HEK293 (cell line): ENCODE data around the gene ZNF775.

Experiments
- CTCF ChIA-PET: fragments of 350-600 bp; formaldehyde crosslinking; extraction: SDS; loops from one replicate; lab custom pipeline; 2021; ENCODE audit warnings: antibody characterized with exemption; lab: Yijun Ruan, JAX
- POLR2A ChIA-PET: fragments of 300-600 bp; formaldehyde crosslinking; extraction: SDS; loops from one replicate; lab custom pipeline; 2020; ENCODE audit warnings: antibody characterized with exemption, inconsistent platforms; lab: Yijun Ruan, JAX
- H3K27ac ChIP-seq: fragments of 200-500 bp; sonication (Bioruptor generic); 2 replicates; pipeline ENCODE4 v1.5.1; 2014; ENCODE audit warnings: low read depth, low read length, control low read depth, inconsistent platforms; ENCODE audit errors: extremely low read depth
- H3K36me3 ChIP-seq, 2 experiments: fragments of 200-500 bp in 1 of 2; sonication (Bioruptor generic) in 1 of 2; 1 replicate in 1 of 2; 2 replicates in 1 of 2; pipeline ENCODE4 v1.5.1; 2014 to 2017; ENCODE audit warnings: inconsistent platforms in 2 of 2, low read length in 2 of 2; ENCODE audit not compliant: control insufficient read depth in 2 of 2, insufficient read depth in 1 of 2
- H3K4me1 ChIP-seq: fragments of 200-500 bp; sonication (Bioruptor generic); 2 replicates; pipeline ENCODE4 v1.5.1; 2014; ENCODE audit warnings: mild to moderate bottlenecking, low read length, inconsistent platforms; ENCODE audit not compliant: control insufficient read depth, insufficient read depth
- H3K4me3 ChIP-seq: 2 replicates; pipeline ENCODE4 v1.5.1; 2011; ENCODE audit warnings: low read depth, mild to moderate bottlenecking, control low read depth, low read length, moderate library complexity
- H3K9me3 ChIP-seq: fragments of 200-500 bp; sonication (Bioruptor generic); 2 replicates; pipeline ENCODE4 v1.5.1; 2014; ENCODE audit warnings: low read depth, low read length, inconsistent platforms; ENCODE audit not compliant: control insufficient read depth, insufficient read depth
- BCL11B ChIP-seq: fragments of 450-650 bp; formaldehyde crosslinking; IDR thresholded peaks from 2 replicates; pipeline ENCODE4 v1.5.1; 2016; ENCODE audit warnings: low read depth, missing biosample characterization, missing genetic modification characterization
- GLI4 ChIP-seq: fragments of 450-650 bp; formaldehyde crosslinking; IDR thresholded peaks from 2 replicates; pipeline ENCODE4 v1.5.1; 2016; ENCODE audit warnings: missing biosample characterization, missing genetic modification characterization
- GLIS2 ChIP-seq: fragments of 450-650 bp; formaldehyde crosslinking; IDR thresholded peaks from 2 replicates; pipeline ENCODE4 v1.5.1; 2016; ENCODE audit warnings: missing biosample characterization, missing genetic modification characterization
- HIC1 ChIP-seq: fragments of 450-650 bp; formaldehyde crosslinking; IDR thresholded peaks from 2 replicates; pipeline ENCODE4 v1.5.1; 2016; ENCODE audit warnings: missing biosample characterization, missing genetic modification characterization
- KLF1 ChIP-seq: fragments of 450-650 bp; formaldehyde crosslinking; IDR thresholded peaks from 2 replicates; pipeline ENCODE4 v1.5.1; 2016; ENCODE audit warnings: missing biosample characterization, missing genetic modification characterization
- KLF10 ChIP-seq: fragments of 450-650 bp; IDR thresholded peaks from 2 replicates; pipeline ENCODE4 v1.5.1; 2018; ENCODE audit warnings: missing biosample characterization, mild to moderate bottlenecking, missing genetic modification characterization
- OSR2 ChIP-seq: fragments of 450-650 bp; formaldehyde crosslinking; IDR thresholded peaks from 2 replicates; pipeline ENCODE4 v1.5.1; 2016; ENCODE audit warnings: missing biosample characterization, missing genetic modification characterization
- PRDM1 ChIP-seq: fragments of 450-650 bp; formaldehyde crosslinking; IDR thresholded peaks from 2 replicates; pipeline ENCODE4; 2016; ENCODE audit warnings: missing biosample characterization, missing genetic modification characterization
- SCRT2 ChIP-seq: fragments of 450-650 bp; formaldehyde crosslinking; IDR thresholded peaks from 2 replicates; pipeline ENCODE4 v1.5.1; 2016; ENCODE audit warnings: missing biosample characterization, missing genetic modification characterization
- ZBTB20 ChIP-seq: fragments of 450-650 bp; formaldehyde crosslinking; IDR thresholded peaks from 2 replicates; pipeline ENCODE4 v1.5.1; 2016; ENCODE audit warnings: missing biosample characterization, missing genetic modification characterization
- ZBTB48 ChIP-seq: fragments of 450-650 bp; formaldehyde crosslinking; IDR thresholded peaks from 2 replicates; pipeline ENCODE4 v1.5.1; 2016; ENCODE audit warnings: missing biosample characterization, missing genetic modification characterization
- ZBTB7A ChIP-seq: fragments of 450-650 bp; formaldehyde crosslinking; IDR thresholded peaks from 2 replicates; pipeline ENCODE4 v1.5.1; 2016; ENCODE audit warnings: low read depth, missing biosample characterization, missing genetic modification characterization
- ZFP69B ChIP-seq: fragments of 450-650 bp; formaldehyde crosslinking; IDR thresholded peaks from 2 replicates; pipeline ENCODE4 v1.5.1; 2016; ENCODE audit warnings: missing biosample characterization, missing genetic modification characterization
- ZIC2 ChIP-seq: fragments of 450-650 bp; formaldehyde crosslinking; IDR thresholded peaks from 2 replicates; pipeline ENCODE4 v1.5.1; 2016; ENCODE audit warnings: missing biosample characterization, missing genetic modification characterization
- ZNF335 ChIP-seq: fragments of 450-650 bp; formaldehyde crosslinking; conservative IDR thresholded peaks from 2 replicates; pipeline ENCODE4 v1.5.1; 2016; ENCODE audit warnings: missing biosample characterization, missing genetic modification characterization
- ZNF341 ChIP-seq: fragments of 450-650 bp; formaldehyde crosslinking; IDR thresholded peaks from 2 replicates; pipeline ENCODE4; 2016; ENCODE audit warnings: low read depth, missing biosample characterization, missing genetic modification characterization
- ZNF423 ChIP-seq: fragments of 450-650 bp; formaldehyde crosslinking; IDR thresholded peaks from 2 replicates; pipeline ENCODE4 v1.5.1; 2016; ENCODE audit warnings: missing biosample characterization, missing genetic modification characterization
- ZNF433 ChIP-seq: fragments of 450-650 bp; formaldehyde crosslinking; IDR thresholded peaks from 2 replicates; pipeline ENCODE4 v1.5.1; 2016; ENCODE audit warnings: missing biosample characterization, missing genetic modification characterization, low read depth
- ZNF48 ChIP-seq: fragments of 450-650 bp; formaldehyde crosslinking; IDR thresholded peaks from 2 replicates; pipeline ENCODE4 v1.5.1; 2016; ENCODE audit warnings: missing biosample characterization, missing genetic modification characterization
- ZNF501 ChIP-seq: fragments of 450-650 bp; formaldehyde crosslinking; IDR thresholded peaks from 2 replicates; pipeline ENCODE4 v1.5.1; 2016; ENCODE audit warnings: missing biosample characterization, missing genetic modification characterization
- ZNF521 ChIP-seq: fragments of 450-650 bp; formaldehyde crosslinking; IDR thresholded peaks from 2 replicates; pipeline ENCODE4 v1.5.1; 2017; ENCODE audit warnings: missing biosample characterization, mild to moderate bottlenecking, missing genetic modification characterization
- ZNF610 ChIP-seq: fragments of 450-650 bp; formaldehyde crosslinking; IDR thresholded peaks from 2 replicates; pipeline ENCODE4 v1.5.1; 2016; ENCODE audit warnings: missing biosample characterization, missing genetic modification characterization, borderline replicate concordance
- ZNF624 ChIP-seq: fragments of 450-650 bp; formaldehyde crosslinking; IDR thresholded peaks from 2 replicates; pipeline ENCODE4 v1.5.1; 2017; ENCODE audit warnings: missing biosample characterization, missing genetic modification characterization
- ZNF654 ChIP-seq: fragments of 450-650 bp; formaldehyde crosslinking; IDR thresholded peaks from 2 replicates; pipeline ENCODE4 v1.5.1; 2016; ENCODE audit warnings: low read depth, missing biosample characterization, missing genetic modification characterization
- ZNF660 ChIP-seq: fragments of 450-650 bp; IDR thresholded peaks from 2 replicates; pipeline ENCODE4 v1.5.1; 2018; ENCODE audit warnings: missing biosample characterization, mild to moderate bottlenecking, missing genetic modification characterization
- ZNF785 ChIP-seq: fragments of 450-650 bp; formaldehyde crosslinking; IDR thresholded peaks from 2 replicates; pipeline ENCODE4 v1.5.1; 2016; ENCODE audit warnings: missing biosample characterization, missing genetic modification characterization
- ZSCAN23 ChIP-seq: fragments of 450-650 bp; formaldehyde crosslinking; IDR thresholded peaks from 2 replicates; pipeline ENCODE4 v1.5.1; 2016; ENCODE audit warnings: missing biosample characterization, missing genetic modification characterization
- ZXDB ChIP-seq: fragments of 450-650 bp; formaldehyde crosslinking; IDR thresholded peaks from 2 replicates; pipeline ENCODE4 v1.5.1; 2016; ENCODE audit warnings: missing biosample characterization, missing genetic modification characterization
- TF ChIP-seq, protein P1 (sequence below): fragments of 450-650 bp; formaldehyde crosslinking; IDR thresholded peaks from 2 replicates; pipeline ENCODE4 v1.5.1; 2017; ENCODE audit warnings: missing biosample characterization, missing genetic modification characterization
- TF ChIP-seq, protein P2 (sequence below): fragments of 450-650 bp; formaldehyde crosslinking; IDR thresholded peaks from 2 replicates; pipeline ENCODE4 v1.5.1; 2016; ENCODE audit warnings: missing biosample characterization, missing genetic modification characterization
- TF ChIP-seq, protein P3 (sequence below): fragments of 450-650 bp; formaldehyde crosslinking; IDR thresholded peaks from 2 replicates; pipeline ENCODE4 v1.5.1; 2016; ENCODE audit warnings: missing biosample characterization, missing genetic modification characterization

Gene ZNF775

GRCh38 chr7:150378853-150379440 is at the start of gene ZNF775:
ZNF775 (plus strand) TSS chr7:150379330; CDS start chr7:150388471, 9,141 bp downstream.
- CTCF ChIA-PET: no interaction called here
- Histone ChIP-seq H3K27ac (peak within 1 kb of the TSS; percentile 62; the same call in 1 of the 2 replicates), H3K4me1 (peaks cover 3% of the 10 kb centered on the region; the same call in 1 of the 2 replicates)
- TF ChIP-seq ZNF433 (tag by site-specific recombination): no peak
- TF ChIP-seq ZNF654 (tag by site-specific recombination): no peak
- TF ChIP-seq OSR2: no peak
- 0 out of 2 replicates have a peak, but pooled peaks have one; percentile 51 for TF ChIP-seq ZNF610 (tag by site-specific recombination)
- TF ChIP-seq KLF10 (tag by site-specific recombination): peak; percentile 61; the same call in 1 of the 2 replicates
- TF ChIP-seq ZNF501 (tag by site-specific recombination): 0 out of 2 replicates have a peak, but pooled peaks have one; percentile 26
- no peak for TF ChIP-seq ZNF521 (tag by site-specific recombination)
- TF ChIP-seq SCRT2 (tag by site-specific recombination): no peak
- TF ChIP-seq ZFP69B (tag by site-specific recombination): peak; percentile 29; the same call in 1 of the 2 replicates
- peak; percentile 64; the same call in 1 of the 2 replicates for TF ChIP-seq ZBTB7A
- TF ChIP-seq HIC1: peak; percentile 99
- TF ChIP-seq, protein P1, sequence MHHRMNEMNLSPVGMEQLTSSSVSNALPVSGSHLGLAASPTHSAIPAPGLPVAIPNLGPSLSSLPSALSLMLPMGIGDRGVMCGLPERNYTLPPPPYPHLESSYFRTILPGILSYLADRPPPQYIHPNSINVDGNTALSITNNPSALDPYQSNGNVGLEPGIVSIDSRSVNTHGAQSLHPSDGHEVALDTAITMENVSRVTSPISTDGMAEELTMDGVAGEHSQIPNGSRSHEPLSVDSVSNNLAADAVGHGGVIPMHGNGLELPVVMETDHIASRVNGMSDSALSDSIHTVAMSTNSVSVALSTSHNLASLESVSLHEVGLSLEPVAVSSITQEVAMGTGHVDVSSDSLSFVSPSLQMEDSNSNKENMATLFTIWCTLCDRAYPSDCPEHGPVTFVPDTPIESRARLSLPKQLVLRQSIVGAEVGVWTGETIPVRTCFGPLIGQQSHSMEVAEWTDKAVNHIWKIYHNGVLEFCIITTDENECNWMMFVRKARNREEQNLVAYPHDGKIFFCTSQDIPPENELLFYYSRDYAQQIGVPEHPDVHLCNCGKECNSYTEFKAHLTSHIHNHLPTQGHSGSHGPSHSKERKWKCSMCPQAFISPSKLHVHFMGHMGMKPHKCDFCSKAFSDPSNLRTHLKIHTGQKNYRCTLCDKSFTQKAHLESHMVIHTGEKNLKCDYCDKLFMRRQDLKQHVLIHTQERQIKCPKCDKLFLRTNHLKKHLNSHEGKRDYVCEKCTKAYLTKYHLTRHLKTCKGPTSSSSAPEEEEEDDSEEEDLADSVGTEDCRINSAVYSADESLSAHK (tag by site-specific recombination): peak; percentile 20; the same call in 1 of the 2 replicates
- TF ChIP-seq, protein P2, sequence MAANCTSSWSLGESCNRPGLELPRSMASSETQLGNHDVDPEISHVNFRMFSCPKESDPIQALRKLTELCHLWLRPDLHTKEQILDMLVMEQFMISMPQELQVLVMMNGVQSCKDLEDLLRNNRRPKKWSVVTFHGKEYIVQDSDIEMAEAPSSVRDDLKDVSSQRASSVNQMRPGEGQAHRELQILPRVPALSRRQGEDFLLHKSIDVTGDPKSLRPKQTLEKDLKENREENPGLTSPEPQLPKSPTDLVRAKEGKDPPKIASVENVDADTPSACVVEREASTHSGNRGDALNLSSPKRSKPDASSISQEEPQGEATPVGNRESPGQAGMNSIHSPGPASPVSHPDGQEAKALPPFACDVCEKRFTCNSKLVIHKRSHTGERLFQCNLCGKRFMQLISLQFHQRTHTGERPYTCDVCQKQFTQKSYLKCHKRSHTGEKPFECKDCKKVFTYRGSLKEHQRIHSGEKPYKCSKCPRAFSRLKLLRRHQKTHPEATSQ: no peak
- TF ChIP-seq, protein P3, sequence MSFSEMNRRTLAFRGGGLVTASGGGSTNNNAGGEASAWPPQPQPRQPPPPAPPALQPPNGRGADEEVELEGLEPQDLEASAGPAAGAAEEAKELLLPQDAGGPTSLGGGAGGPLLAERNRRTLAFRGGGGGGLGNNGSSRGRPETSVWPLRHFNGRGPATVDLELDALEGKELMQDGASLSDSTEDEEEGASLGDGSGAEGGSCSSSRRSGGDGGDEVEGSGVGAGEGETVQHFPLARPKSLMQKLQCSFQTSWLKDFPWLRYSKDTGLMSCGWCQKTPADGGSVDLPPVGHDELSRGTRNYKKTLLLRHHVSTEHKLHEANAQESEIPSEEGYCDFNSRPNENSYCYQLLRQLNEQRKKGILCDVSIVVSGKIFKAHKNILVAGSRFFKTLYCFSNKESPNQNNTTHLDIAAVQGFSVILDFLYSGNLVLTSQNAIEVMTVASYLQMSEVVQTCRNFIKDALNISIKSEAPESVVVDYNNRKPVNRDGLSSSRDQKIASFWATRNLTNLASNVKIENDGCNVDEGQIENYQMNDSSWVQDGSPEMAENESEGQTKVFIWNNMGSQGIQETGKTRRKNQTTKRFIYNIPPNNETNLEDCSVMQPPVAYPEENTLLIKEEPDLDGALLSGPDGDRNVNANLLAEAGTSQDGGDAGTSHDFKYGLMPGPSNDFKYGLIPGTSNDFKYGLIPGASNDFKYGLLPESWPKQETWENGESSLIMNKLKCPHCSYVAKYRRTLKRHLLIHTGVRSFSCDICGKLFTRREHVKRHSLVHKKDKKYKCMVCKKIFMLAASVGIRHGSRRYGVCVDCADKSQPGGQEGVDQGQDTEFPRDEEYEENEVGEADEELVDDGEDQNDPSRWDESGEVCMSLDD (tag by site-specific recombination): peak; percentile 55
- peak; percentile 14; the same call in 1 of the 2 replicates for TF ChIP-seq KLF1 (tag by site-specific recombination)
- TF ChIP-seq ZXDB: peak; percentile 81
- TF ChIP-seq GLI4 (tag by site-specific recombination): 0 out of 2 replicates have a peak, but pooled peaks have one; percentile 36
- peak; percentile 59; the same call in 1 of the 2 replicates for TF ChIP-seq ZNF423 (tag by site-specific recombination)
- peak; percentile 84 for TF ChIP-seq ZNF341 (tag by site-specific recombination)
- peak; percentile 95 for TF ChIP-seq GLIS2 (tag by site-specific recombination)
- peak; percentile 78 for TF ChIP-seq ZNF335 (tag by site-specific recombination)
- no peak; the same call in 1 of the 2 replicates for TF ChIP-seq ZBTB48 (tag by site-specific recombination)
- TF ChIP-seq ZNF48 (tag by site-specific recombination): no peak
- TF ChIP-seq ZBTB20 (tag by site-specific recombination): peak; percentile 84
- 0 out of 2 replicates have a peak, but pooled peaks have one; percentile 7 for TF ChIP-seq BCL11B (tag by site-specific recombination)
- no peak for TF ChIP-seq ZNF785 (tag by site-specific recombination)
- no peak for TF ChIP-seq ZNF624 (tag by site-specific recombination)
- no peak for TF ChIP-seq PRDM1
- TF ChIP-seq ZSCAN23 (tag by site-specific recombination): no peak
- TF ChIP-seq ZNF660: peak; percentile 42; the same call in 1 of the 2 replicates
- peak; percentile 85 for TF ChIP-seq ZIC2 (tag by site-specific recombination)

More at GRCh38 chr7:150378853-150379440, at the start of gene ZNF775:
- H3K36me3 ChIP-seq: peaks cover 0 to 11% of the 10 kb centered on the region in 2 experiments; a peak in 1 of 3 replicates
- POLR2A ChIA-PET: interaction anchor here (0.6 to 2.2 kb wide), 3 partner anchors 10 to 607 kb away, joined by 3 to 18 read pairs (median 6); partner anchors contain the start of gene REPIN1
- H3K4me3 ChIP-seq: peak within 1 kb of the TSS; percentile 80
- no peaks in the 10 kb centered on the region for H3K9me3 ChIP-seq
